Camera-type eye (tissue), 1 donor: ENCODE measurements around the gene GDF2. TPM values are rescaled to one million over a fixed set of nuclear protein-coding genes. Genes with fewer than 3 reads are reported as not detected.

ENCODE experiments used
- total RNA-seq: library from RNA; depleted of rRNA; stranded (reverse); fragments of >200 nt; gene quantifications from one replicate; pipeline ENCODE4 v1.2.3, GENCODE V29; 2014

GDF2 gene
- total RNA-seq = not detected

GRCh38 chr10:47322300-47323061, at the start of gene GDF2:
GDF2 (plus strand) TSS chr10:47322454; CDS start chr10:47322669, 215 bp downstream.

GRCh38 chr10:47299611-47300428, 22.4 kb upstream of the GDF2 start, which contains the start of gene GDF10:
GDF10 (plus strand) TSS chr10:47300197; CDS start chr10:47300652, 455 bp downstream.

GRCh38 chr10:47348138-47348651, 25.9 kb downstream of the GDF2 start, which contains the start of gene RBP3:
RBP3 (plus strand) TSS chr10:47348363; CDS start chr10:47348485, 122 bp downstream.

Other genes with a start within 250 kb of the GDF2 start
- gene GDF10, start 22.3 kb upstream of the GDF2 start, total RNA-seq = 10.0 TPM
- gene RBP3, start 25.9 kb downstream of the GDF2 start, total RNA-seq = 348 TPM
- gene ZNF488, start 61.8 kb downstream of the GDF2 start, total RNA-seq = 7.5 TPM
- gene ANXA8, start 161.7 kb downstream of the GDF2 start, total RNA-seq = 0.88 TPM
- gene FAM25G, start 169.2 kb downstream of the GDF2 start, total RNA-seq = not detected
- 3.0 TPM for gene AGAP9, start 201.2 kb downstream of the GDF2 start, total RNA-seq